IMR-90 (cell line): Measurements from ENCODE around the gene SCN10A. TPM values are rescaled to one million over a fixed set of nuclear protein-coding genes. Genes with fewer than 3 reads are reported as not detected.

Experiments used
- ATAC-seq: fragments of 200-7000 bp; cut with Tn5 transposase; 2 replicates; pipeline ENCODE4 v1.9.1; 2020; ENCODE audit warnings: low read depth, mild to moderate bottlenecking, moderate library complexity
- BruUV-seq: library from RNA; stranded (reverse); fragments of 400-500 nt; replicated peaks from 2 replicates; lab custom pipeline; 2021; lab: Mats Ljungman, UMichigan
- CTCF ChIA-PET: fragments of 300-600 bp; formaldehyde crosslinking; extraction: SDS; loops from one replicate; lab custom pipeline; 2021; ENCODE audit warnings: antibody characterized with exemption; lab: Yijun Ruan, JAX
- POLR2A ChIA-PET: fragments of 300-600 bp; sonication (Branson Sonifier 250); formaldehyde crosslinking; loops from one replicate; lab custom pipeline; 2022; ENCODE audit warnings: antibody characterized with exemption; ENCODE audit not compliant: unreplicated experiment; lab: Charles Lee
- DNase-seq: peaks from one replicate; pipeline ENCODE4 v3.0.0; 2013
- H2AFZ ChIP-seq: replicated peaks from 2 replicates; pipeline ENCODE3; 2013; ENCODE audit warnings: low read length, mild to moderate bottlenecking; ENCODE audit not compliant: poor library complexity
- H2AK5ac ChIP-seq: 2 replicates; pipeline ENCODE4 v1.6.1; 2013; ENCODE audit warnings: low read depth, low read length, inconsistent platforms
- H2AK9ac ChIP-seq: replicated peaks from 2 replicates; pipeline ENCODE3; 2013; ENCODE audit warnings: mild to moderate bottlenecking, low read depth, low read length, moderate library complexity; ENCODE audit not compliant: poor library complexity
- H2BK120ac ChIP-seq: 2 replicates; pipeline ENCODE4 v1.6.1; 2013; ENCODE audit warnings: low read depth, low read length, inconsistent platforms
- H2BK15ac ChIP-seq: 3 replicates; pipeline ENCODE4 v1.6.1; 2013; ENCODE audit warnings: low read depth, low read length, inconsistent platforms
- H2BK20ac ChIP-seq: 2 replicates; pipeline ENCODE4 v1.6.1; 2013; ENCODE audit warnings: low read depth, mild to moderate bottlenecking, inconsistent platforms, low read length, moderate library complexity
- H2BK5ac ChIP-seq: 2 replicates; pipeline ENCODE4 v1.6.1; 2013; ENCODE audit warnings: mild to moderate bottlenecking, low read depth, low read length, inconsistent platforms; ENCODE audit not compliant: poor library complexity, severe bottlenecking
- H3K14ac ChIP-seq: replicated peaks from 2 replicates; pipeline ENCODE4 v1.6.1; 2013; ENCODE audit warnings: low read depth, low read length, inconsistent platforms
- H3K18ac ChIP-seq: 2 replicates; pipeline ENCODE4 v1.6.1; 2013; ENCODE audit warnings: low read depth, low read length, control low read depth
- H3K23ac ChIP-seq: 2 replicates; pipeline ENCODE4 v1.6.1; 2013; ENCODE audit warnings: low read depth, low read length, inconsistent platforms
- H3K27ac ChIP-seq: 2 replicates; pipeline ENCODE4 v1.5.1; 2013; ENCODE audit warnings: mild to moderate bottlenecking, control low read depth, low read length; ENCODE audit not compliant: insufficient read depth
- H3K27me3 ChIP-seq: 2 replicates; pipeline ENCODE4 v1.6.1; 2013; ENCODE audit warnings: low read length; ENCODE audit not compliant: control insufficient read depth, insufficient read depth
- H3K36me3 ChIP-seq: 2 replicates; pipeline ENCODE4 v1.6.1; 2013; ENCODE audit warnings: low read length, mixed read lengths; ENCODE audit not compliant: control insufficient read depth, insufficient read depth
- H3K4ac ChIP-seq: 2 replicates; pipeline ENCODE4 v1.6.1; 2013; ENCODE audit warnings: low read depth, low read length, inconsistent platforms
- H3K4me1 ChIP-seq: 2 replicates; pipeline ENCODE4 v1.6.1; 2013; ENCODE audit warnings: low read length, mixed read lengths; ENCODE audit not compliant: control insufficient read depth, insufficient read depth
- H3K4me2 ChIP-seq: 2 replicates; pipeline ENCODE4 v1.6.1; 2013; ENCODE audit warnings: low read depth, mild to moderate bottlenecking, control low read depth, low read length, moderate library complexity
- H3K4me3 ChIP-seq: 2 replicates; pipeline ENCODE4 v1.5.1; 2013; ENCODE audit warnings: low read depth, mild to moderate bottlenecking, control low read depth, low read length, moderate library complexity; ENCODE audit not compliant: insufficient read depth
- H3K56ac ChIP-seq: 2 replicates; pipeline ENCODE4 v1.6.1; 2013; ENCODE audit warnings: low read length, inconsistent platforms; ENCODE audit not compliant: insufficient read depth; ENCODE audit errors: extremely low read depth
- H3K79me1 ChIP-seq, 2 experiments: 2 replicates each; pipeline ENCODE4 v1.6.1; 2013; ENCODE audit warnings: low read length in 2 of 2, inconsistent platforms in 1 of 2, low read depth in 1 of 2
- H3K9ac ChIP-seq: 2 replicates; pipeline ENCODE4 v1.6.1; 2013; ENCODE audit warnings: low read depth, low read length, control low read depth
- H3K9me1 ChIP-seq: 2 replicates; pipeline ENCODE4 v1.6.1; 2013; ENCODE audit warnings: low read length, inconsistent platforms; ENCODE audit not compliant: insufficient read depth
- H3K9me3 ChIP-seq: 2 replicates; pipeline ENCODE4 v1.6.1; 2013; ENCODE audit warnings: low read length; ENCODE audit not compliant: control insufficient read depth, insufficient read depth
- H4K20me1 ChIP-seq: 2 replicates; pipeline ENCODE4 v1.6.1; 2013; ENCODE audit warnings: low read length, inconsistent platforms; ENCODE audit not compliant: insufficient read depth
- H4K5ac ChIP-seq: 2 replicates; pipeline ENCODE4 v1.6.1; 2013; ENCODE audit warnings: mild to moderate bottlenecking, low read depth, low read length, control low read depth
- H4K8ac ChIP-seq, 2 experiments: 2 replicates each; pipeline ENCODE4 v1.6.1; 2013; ENCODE audit warnings: low read depth in 2 of 2, low read length in 2 of 2, control low read depth in 1 of 2, inconsistent platforms in 1 of 2
- H4K91ac ChIP-seq: 2 replicates; pipeline ENCODE4 v1.6.1; 2013; ENCODE audit warnings: low read depth, low read length, inconsistent platforms; ENCODE audit not compliant: insufficient read depth
- CEBPB ChIP-seq: IDR thresholded peaks from 2 replicates; pipeline ENCODE4 v1.6.1; 2012; ENCODE audit warnings: low read depth, low read length, improper control_type of control experiment
- MAFK ChIP-seq: IDR thresholded peaks from 2 replicates; pipeline ENCODE4 v1.6.1; 2012; ENCODE audit warnings: low read depth, low read length, improper control_type of control experiment
- NFE2L2 ChIP-seq: fragments of 150-350 bp; IDR thresholded peaks from 2 replicates; pipeline ENCODE4 v1.6.1; 2016; ENCODE audit warnings: low read depth, mild to moderate bottlenecking, low read length
- whole genome bisulfite sequencing, 2 experiments: methylation state at CpG; one replicate each; pipeline versions ENCODE4 v1.1.5 to v1.1.7; 2013; ENCODE audit warnings: missing lambda C conversion rate in 2 of 2; ENCODE audit not compliant: insufficient read length in 1 of 2; ENCODE audit errors: extremely low coverage in 2 of 2; 5-methylcytosine and 5-hydroxymethylcytosine counted together
- dilution Hi-C: fragments of 300-500 bp; cut with HindIII; formaldehyde crosslinking; loops from one replicate; pipeline ENCODE4 v1.14.3; 2018; ENCODE audit warnings: low sequenced_read_pairs; ENCODE audit not compliant: unreplicated experiment
- in situ Hi-C: fragments of 300-500 bp; cut with MboI; formaldehyde crosslinking; loops from 3 replicates; pipeline ENCODE4 v1.14.3; 2019; ENCODE audit warnings: low sequenced_read_pairs, inconsistent platforms, mixed read lengths
- intact Hi-C: fragments of 100-400 bp; cut with micrococcal nuclease; formaldehyde crosslinking; loops from 2 replicates; pipeline ENCODE4 v1.10.0; 2022
- polyA plus RNA-seq, 3 experiments: library from polyadenylated mRNA; depleted of rRNA; stranded (reverse); fragments of >200 nt; gene quantifications; 2 replicates each; pipeline ENCODE4 v1.2.3, GENCODE V29; 2012; ENCODE audit warnings: low replicate concordance in 1 of 3
- total RNA-seq: library from RNA; depleted of rRNA; stranded (reverse); fragments of >200 nt; gene quantifications from 2 replicates; pipeline ENCODE4 v1.2.3, GENCODE V29; 2012
- TF ChIP-seq, protein P1 (sequence below): fragments of 150-350 bp; IDR thresholded peaks from 2 replicates; pipeline ENCODE4 v1.6.1; 2017; ENCODE audit warnings: mild to moderate bottlenecking, antibody characterized with exemption, low read length, low read depth

The SCN10A gene
- total and polyA plus RNA-seq, 2 of the 4 experiments (the other 2 are of a cell fraction): not detected

DNA sequence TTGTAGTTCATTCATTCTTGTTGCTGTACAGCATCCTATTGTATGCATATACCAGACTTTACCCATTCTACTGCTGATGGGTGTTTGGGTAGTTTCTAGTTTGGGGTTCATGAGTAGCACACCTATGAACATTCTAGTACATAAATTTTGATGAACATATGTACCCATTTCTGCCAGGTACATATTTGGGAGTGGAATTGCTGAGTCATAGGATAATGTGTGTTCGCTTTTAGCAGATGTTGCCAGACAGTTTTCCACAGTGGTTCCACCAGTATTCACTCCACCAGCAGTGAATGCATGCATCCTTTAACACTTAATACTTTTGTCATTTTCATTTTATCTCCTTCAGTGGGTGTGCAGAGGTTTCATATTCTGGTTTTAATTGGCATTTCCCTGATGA, 163.1 kb downstream of the SCN10A start:
- Histone ChIP-seq H3K4ac (no peak overlapping the region), H3K23ac (no peak overlapping the region), H3K4me3 (no peak overlapping the region), H3K9me3 (no peaks in the 10 kb centered on the region), H3K9ac (no peak overlapping the region), H2BK5ac (no peak overlapping the region), H3K27me3 (peaks cover 24% of the 10 kb centered on the region), H3K9me1 (no peaks in the 10 kb centered on the region; the same call in 1 of the 2 replicates), H3K18ac (no peak overlapping the region), H4K20me1 (no peaks in the 10 kb centered on the region), H2BK15ac (no peak overlapping the region), H2BK120ac (no peak overlapping the region), H3K79me1 (peaks cover 0 to 11% of the 10 kb centered on the region in 2 experiments; a peak in 2 of 4 replicates), H2AK5ac (no peak overlapping the region), H3K36me3 (no peaks in the 10 kb centered on the region), H4K5ac (no peak overlapping the region), H4K8ac (no peak overlapping the region), H2BK20ac (no peak overlapping the region), H2AFZ (no peak overlapping the region), H3K4me1 (peaks cover 3% of the 10 kb centered on the region), H4K91ac (no peak overlapping the region), H3K56ac (no peak overlapping the region), H3K14ac (no peak overlapping the region), H3K4me2 (no peak overlapping the region), H2AK9ac (no peak overlapping the region), H3K27ac (no peak overlapping the region)
- TF ChIP-seq, protein P1, sequence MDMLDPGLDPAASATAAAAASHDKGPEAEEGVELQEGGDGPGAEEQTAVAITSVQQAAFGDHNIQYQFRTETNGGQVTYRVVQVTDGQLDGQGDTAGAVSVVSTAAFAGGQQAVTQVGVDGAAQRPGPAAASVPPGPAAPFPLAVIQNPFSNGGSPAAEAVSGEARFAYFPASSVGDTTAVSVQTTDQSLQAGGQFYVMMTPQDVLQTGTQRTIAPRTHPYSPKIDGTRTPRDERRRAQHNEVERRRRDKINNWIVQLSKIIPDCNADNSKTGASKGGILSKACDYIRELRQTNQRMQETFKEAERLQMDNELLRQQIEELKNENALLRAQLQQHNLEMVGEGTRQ: no peak
- peak; percentile 76 for TF ChIP-seq NFE2L2
- no peak for TF ChIP-seq CEBPB
- TF ChIP-seq MAFK: peak; percentile 48
- intact Hi-C loops (loop anchor here (10.0 kb wide), 1 partner anchor 298 kb away; no protein-coding TSS in a partner anchor), in situ Hi-C loops (no loop called here), dilution Hi-C loops (no loop called here)
- DNase-seq (no peak), ATAC-seq (no peak)
- WGBS, 2 experiments: no CpG with 5 or more reads among the region's 1 CpG
- no TSS peak for BruUV-seq
- POLR2A ChIA-PET: interaction anchor here (0.5 kb wide), 1 partner anchor 168 kb away, joined by 3 read pairs; no protein-coding TSS in a partner anchor
- CTCF ChIA-PET: interaction anchor here (1.4 to 3.3 kb wide), 2 partner anchors 16 to 133 kb away, joined by 5 to 32 read pairs; no protein-coding TSS in a partner anchor
